Measurements from ENCODE around the gene ADISSP.

- TF ChIP-seq CTCF (conservative IDR thresholded peaks at IDR 0.05; ENCODE audit: low read depth, low read length): no peak
- TF ChIP-seq EZH2 (IDR thresholded peaks at IDR 0.05; ENCODE audit: low read length, unreplicated experiment): no peak
- TF ChIP-seq EZH2phosphoT487 (IDR thresholded peaks at IDR 0.05; ENCODE audit: borderline replicate concordance, low read length): no peak
These were observed 46.9 kb downstream of the ADISSP start for GRCh38 chr20:3720626-3721025.
